Bronchial epithelial cell (primary cell): ENCODE data around the gene RASA2. TPM values are rescaled to one million over a fixed set of nuclear protein-coding genes. Genes with fewer than 3 reads are reported as not detected.

Experiments
- DNase-seq: peaks from one replicate; pipeline ENCODE4 v3.0.0-alpha.2; 2010; ENCODE audit warnings: low read depth
- FAIRE-seq: peaks from 2 replicates; lab custom pipeline; 2011; peaks lifted over from hg19 to GRCh38; lab: Jason Lieb, UNC
- H3K27me3 ChIP-seq: 2 replicates; pipeline ENCODE4 v1.5.1; 2011; ENCODE audit warnings: low read length; ENCODE audit not compliant: control insufficient read depth, insufficient read depth
- H3K36me3 ChIP-seq: 2 replicates; pipeline ENCODE4 v1.5.1; 2011; ENCODE audit warnings: low read length; ENCODE audit not compliant: control insufficient read depth, insufficient read depth
- H3K4me3 ChIP-seq: 2 replicates; pipeline ENCODE4 v1.5.1; 2011; ENCODE audit warnings: mild to moderate bottlenecking, low read depth, low read length, control low read depth
- CTCF ChIP-seq: IDR thresholded peaks from 2 replicates; pipeline ENCODE4 v1.5.1; 2011; ENCODE audit warnings: mild to moderate bottlenecking, moderate library complexity, low read length, control low read depth, inconsistent platforms; ENCODE audit not compliant: insufficient read depth, severe bottlenecking
- total RNA-seq: library from RNA; depleted of rRNA; stranded (reverse); fragments of >200 nt; gene quantifications from 2 replicates; pipeline ENCODE4 v1.2.1, GENCODE V29; 2014

The RASA2 gene
- total RNA-seq, 1 donor from 2014 or later, result 11.8 TPM

- H3K36me3 ChIP-seq, result peaks cover 19% of the 10 kb centered on the region
- FAIRE-seq (no peak), DNase-seq (no peak)
- H3K27me3 ChIP-seq, result no peaks in the 10 kb centered on the region
- TF ChIP-seq CTCF, result no peak
- no peak overlapping the region for H3K4me3 ChIP-seq
Measured at GRCh38 chr3:141442914-141443313, 43.9 kb upstream of the RASA2 start.

GRCh38 chr3:141444586-141445285, 42.1 kb upstream of the RASA2 start:
- Histone ChIP-seq H3K36me3 (peaks cover 19% of the 10 kb centered on the region), H3K27me3 (no peaks in the 10 kb centered on the region), H3K4me3 (no peak overlapping the region)
- TF ChIP-seq CTCF, result no peak
- no peak for FAIRE-seq
- DNase-seq, result no peak

GRCh38 chr3:141445990-141446389, 40.8 kb upstream of the RASA2 start:
- no peak overlapping the region for H3K4me3 ChIP-seq
- no peak for TF ChIP-seq CTCF
- FAIRE-seq, result no peak
- DNase-seq, result no peak
- no peaks in the 10 kb centered on the region for H3K27me3 ChIP-seq
- peaks cover 19% of the 10 kb centered on the region for H3K36me3 ChIP-seq

- no peak overlapping the region for H3K4me3 ChIP-seq
- DNase-seq (no peak), FAIRE-seq (no peak)
- no peaks in the 10 kb centered on the region for H3K27me3 ChIP-seq
- H3K36me3 ChIP-seq, result peaks cover 19% of the 10 kb centered on the region
- TF ChIP-seq CTCF, result no peak
Measured at GRCh38 chr3:141446737-141447136, 40.1 kb upstream of the RASA2 start.

- no peak for TF ChIP-seq CTCF
- H3K36me3 ChIP-seq, result peaks cover 19% of the 10 kb centered on the region
- no peak overlapping the region for H3K4me3 ChIP-seq
- no peak for DNase-seq
- no peaks in the 10 kb centered on the region for H3K27me3 ChIP-seq
- no peak for FAIRE-seq
Measured at GRCh38 chr3:141447383-141447782, 39.4 kb upstream of the RASA2 start.

- H3K4me3 ChIP-seq, result no peak overlapping the region
- no peak for TF ChIP-seq CTCF
- no peak for FAIRE-seq
- no peak for DNase-seq
- no peaks in the 10 kb centered on the region for H3K27me3 ChIP-seq
- H3K36me3 ChIP-seq, result peaks cover 11% of the 10 kb centered on the region
Measured at GRCh38 chr3:141448606-141449220, 38.1 kb upstream of the RASA2 start.
